HepG2 (cell line): Measurements from ENCODE around the gene SELENOM. TPM values are rescaled to one million over a fixed set of nuclear protein-coding genes. Genes with fewer than 3 reads are reported as not detected.

Source experiments
- ATF3 ChIP-seq: sonication (generic); formaldehyde crosslinking; IDR thresholded peaks from 2 replicates; pipeline ENCODE4 v1.4.0; 2020; ENCODE audit warnings: missing genetic modification reagents
- GATAD1 ChIP-seq: IDR thresholded peaks from 2 replicates; pipeline ENCODE4 v1.6.1; 2016; ENCODE audit warnings: missing genetic modification reagents, missing compliant biosample characterization
- NAIF1 ChIP-seq: sonication (generic); formaldehyde crosslinking; IDR thresholded peaks from 2 replicates; pipeline ENCODE4 v1.5.0; 2020; ENCODE audit warnings: mild to moderate bottlenecking, missing genetic modification reagents, borderline replicate concordance
- RAD21 ChIP-seq: fragments of 450-650 bp; formaldehyde crosslinking; IDR thresholded peaks from 2 replicates; pipeline ENCODE4 v1.5.0; 2020; ENCODE audit warnings: mild to moderate bottlenecking
- ZC3H4 ChIP-seq: sonication (generic); formaldehyde crosslinking; IDR thresholded peaks from 2 replicates; pipeline ENCODE4 v1.4.0; 2020; ENCODE audit warnings: missing genetic modification reagents, borderline replicate concordance
- ZNF318 ChIP-seq: sonication (generic); formaldehyde crosslinking; IDR thresholded peaks from 2 replicates; pipeline ENCODE4 v1.4.0; 2020; ENCODE audit warnings: mild to moderate bottlenecking, missing genetic modification reagents
- ZNF503 ChIP-seq: sonication (generic); formaldehyde crosslinking; IDR thresholded peaks from 2 replicates; pipeline ENCODE4 v1.4.0; 2020; ENCODE audit warnings: missing genetic modification reagents
- ZSCAN12 ChIP-seq: sonication (generic); formaldehyde crosslinking; IDR thresholded peaks from 2 replicates; pipeline ENCODE4 v1.9.0; 2021; ENCODE audit warnings: mild to moderate bottlenecking, missing genetic modification reagents
- polyA plus RNA-seq, 8 experiments: library from polyadenylated mRNA; depleted of rRNA in 3 of 8; stranded (reverse) in 7 of 8; unstranded in 1 of 8; fragments of >200 nt; fragmentation: Illumina TruSeq in 4 of 8; extraction: Trizol in 4 of 8; gene quantifications; 2 replicates each; pipeline versions ENCODE4 v1.2.1 to v1.2.3, GENCODE V29; 2011 to 2016; ENCODE audit warnings: low read depth in 4 of 8, missing spikeins in 1 of 8, mixed read lengths in 1 of 8; ENCODE audit not compliant: insufficient read depth in 1 of 8
- total RNA-seq, 5 experiments: library from RNA; depleted of rRNA; stranded (reverse); fragments of >200 nt; fragmentation: Illumina TruSeq; extraction: Trizol; gene quantifications; 2 replicates each; pipeline ENCODE4 v1.2.3, GENCODE V29; 2016; ENCODE audit warnings: low read depth in 1 of 5

The SELENOM gene
- total and polyA plus RNA-seq, 2 of the 13 experiments (the other 11 are each of a cell fraction or from before 2014, with no cell fraction given), result 4.1 to 4.3 TPM

GRCh38 chr22:31148488-31148887 lies 41.1 kb upstream of the SELENOM start (continued):
- no peak for TF ChIP-seq ZNF318 (CRISPR knock-in tag)
- TF ChIP-seq GATAD1, result no peak
- TF ChIP-seq ZSCAN12 (CRISPR knock-in tag), result no peak
- TF ChIP-seq ATF3, result no peak
- TF ChIP-seq RAD21 (CRISPR knock-in tag), result no peak
- TF ChIP-seq NAIF1 (CRISPR knock-in tag), result no peak
- no peak for TF ChIP-seq ZNF503 (CRISPR knock-in tag)
- no peak for TF ChIP-seq ZC3H4 (CRISPR knock-in tag)
